ENCODE data around the gene ESRRG. TPM values are rescaled to one million over a fixed set of nuclear protein-coding genes. Genes with fewer than 3 reads are reported as not detected.

Gene ESRRG
- total and polyA plus RNA-seq, 3 donors from 2014 or later = 0.93 to 2.2 (median 1.6) TPM

- no peaks in the 10 kb centered on the region for H3K27me3 ChIP-seq
- H3K36me3 ChIP-seq (ENCODE audit: low read depth, missing control alignments) = no peaks in the 10 kb centered on the region
- intact Hi-C loops (cut with DNase I; ENCODE audit: low total_unique reads) = no loop called here
- no peak for DNase-seq
- H3K4me1 ChIP-seq = no peaks in the 10 kb centered on the region
- no peaks in the 10 kb centered on the region for H3K9me3 ChIP-seq
- no peak overlapping the region for H3K4me3 ChIP-seq
- WGBS, 2 donors = 70 to 77% methylated on average over 4 of the region's 4 CpGs
- TF ChIP-seq POLR2A (IDR thresholded peaks at IDR 0.05) (no peak), CTCF (IDR thresholded peaks at IDR 0.05) (no peak)
- H3K27ac ChIP-seq = no peak overlapping the region
Observed at GRCh38 chr1:216523449-216524190, 199.6 kb downstream of the ESRRG start.

- H3K27ac ChIP-seq = no peak overlapping the region
- intact Hi-C loops (cut with DNase I; ENCODE audit: low total_unique reads) = no loop called here
- no peaks in the 10 kb centered on the region for H3K4me1 ChIP-seq
- H3K9me3 ChIP-seq = no peaks in the 10 kb centered on the region
- H3K36me3 ChIP-seq (ENCODE audit: low read depth, missing control alignments) = no peaks in the 10 kb centered on the region
- 64 to 71% methylated on average over 4 of the region's 4 CpGs for WGBS, 2 donors
- H3K4me3 ChIP-seq = no peak overlapping the region
- H3K27me3 ChIP-seq = no peaks in the 10 kb centered on the region
- TF ChIP-seq CTCF (IDR thresholded peaks at IDR 0.05) (no peak), POLR2A (IDR thresholded peaks at IDR 0.05) (no peak)
- DNase-seq = no peak
Observed at GRCh38 chr1:216523043-216523442, 200.2 kb downstream of the ESRRG start.

- intact Hi-C loops (cut with DNase I; ENCODE audit: low total_unique reads) = no loop called here
- Histone ChIP-seq H3K27me3 (no peaks in the 10 kb centered on the region), H3K4me3 (no peak overlapping the region), H3K27ac (no peak overlapping the region), H3K36me3 (ENCODE audit: low read depth, missing control alignments) (no peaks in the 10 kb centered on the region), H3K9me3 (no peaks in the 10 kb centered on the region), H3K4me1 (no peaks in the 10 kb centered on the region)
- no peak for TF ChIP-seq CTCF (IDR thresholded peaks at IDR 0.05)
- no peak for TF ChIP-seq POLR2A (IDR thresholded peaks at IDR 0.05)
- no peak for DNase-seq
- 66 to 73% methylated on average over 8 of the region's 8 CpGs for WGBS, 2 donors
Observed at GRCh38 chr1:216521477-216521876, 201.8 kb downstream of the ESRRG start.

GRCh38 chr1:216518844-216519627 is 204.2 kb downstream of the ESRRG start:
- 76 to 90% methylated on average over 8 of the region's 8 CpGs for whole genome bisulfite sequencing, 2 donors
- no peaks in the 10 kb centered on the region for H3K36me3 ChIP-seq (ENCODE audit: low read depth, missing control alignments)
- DNase-seq = no peak
- H3K4me1 ChIP-seq = no peaks in the 10 kb centered on the region
- no peak overlapping the region for H3K27ac ChIP-seq
- no peaks in the 10 kb centered on the region for H3K9me3 ChIP-seq
- H3K4me3 ChIP-seq = no peak overlapping the region
- H3K27me3 ChIP-seq = no peaks in the 10 kb centered on the region
- TF ChIP-seq CTCF (IDR thresholded peaks at IDR 0.05) = no peak
- TF ChIP-seq POLR2A (IDR thresholded peaks at IDR 0.05) = no peak
- intact Hi-C loops (cut with DNase I; ENCODE audit: low total_unique reads) = no loop called here
